HG03045 (cell line): ENCODE data around the gene OR5L1.

Experiments used
- ATAC-seq: cut with Tn5 transposase; IDR thresholded peaks from one replicate; pipeline ENCODE4 v1.9.1; 2021; ENCODE audit warnings: mild to moderate bottlenecking, moderate library complexity; ENCODE audit not compliant: unreplicated experiment

The OR5L1 gene

DNA sequence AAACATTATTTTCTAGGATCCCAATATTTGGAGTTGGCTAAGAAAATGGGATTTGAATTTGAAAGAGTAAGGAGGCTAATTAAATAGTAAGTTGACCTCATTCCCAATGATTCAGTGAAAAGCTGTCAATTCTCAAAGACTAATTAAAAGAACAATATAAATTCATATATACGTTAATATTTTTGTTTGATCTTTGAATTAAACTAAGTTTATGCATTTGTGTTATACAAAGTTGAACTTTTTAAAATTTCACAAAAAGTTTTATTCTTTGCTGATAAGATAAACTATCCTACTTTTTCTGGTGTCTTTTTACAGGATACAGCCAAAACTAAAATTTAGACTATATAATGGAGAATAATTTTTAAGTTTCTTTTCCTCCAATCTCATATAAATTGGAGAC, at the start of gene OR5L1:
TSS of gene OR5L1 (plus strand) at position 301 of the 400 bp plus-strand sequence. CDS start 100 bp downstream, outside the sequence.
- ATAC-seq, result no peak

DNA sequence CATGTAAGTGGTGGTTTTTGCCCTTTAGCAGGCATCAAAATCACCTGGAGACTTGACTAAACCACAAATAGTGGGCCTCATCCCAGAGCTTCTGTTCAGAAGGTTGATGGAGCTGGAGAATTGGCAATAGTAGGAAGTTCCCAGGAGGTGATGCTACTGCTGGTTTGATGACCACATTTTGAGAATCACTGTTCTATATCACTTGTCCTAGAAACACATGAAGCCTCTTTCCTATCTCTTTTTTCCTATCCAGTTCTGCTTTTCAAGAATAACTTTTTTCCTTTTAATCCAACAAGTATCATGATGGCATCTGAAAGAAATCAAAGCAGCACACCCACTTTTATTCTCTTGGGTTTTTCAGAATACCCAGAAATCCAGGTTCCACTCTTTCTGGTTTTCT, 38.0 kb upstream of the OR5L1 start, which contains the start of gene OR5D13:
TSS of gene OR5D13 (plus strand) at position 301 of the 400 bp plus-strand sequence. CDS start at position 301, 0 bp downstream.
- ATAC-seq, result no peak

DNA sequence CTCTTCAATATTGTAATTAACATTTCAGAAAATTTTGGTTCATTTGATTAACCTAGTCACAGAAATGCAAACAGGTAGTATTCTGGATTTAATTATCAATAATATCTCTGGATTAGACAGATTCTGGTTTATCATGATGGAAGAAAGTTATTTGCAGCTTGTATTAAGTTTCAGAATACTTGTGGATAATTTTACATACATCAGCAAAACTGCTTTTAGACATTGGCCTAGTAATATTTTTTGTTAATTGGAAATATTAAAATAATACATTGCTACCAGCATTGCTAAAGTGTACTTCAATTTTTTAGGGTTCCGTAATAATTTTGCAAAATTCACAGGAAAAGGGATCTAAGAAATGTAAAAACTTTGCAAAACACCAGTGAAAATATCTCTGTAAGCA, 19.6 kb upstream of the OR5L1 start:
- no peak for ATAC-seq

DNA sequence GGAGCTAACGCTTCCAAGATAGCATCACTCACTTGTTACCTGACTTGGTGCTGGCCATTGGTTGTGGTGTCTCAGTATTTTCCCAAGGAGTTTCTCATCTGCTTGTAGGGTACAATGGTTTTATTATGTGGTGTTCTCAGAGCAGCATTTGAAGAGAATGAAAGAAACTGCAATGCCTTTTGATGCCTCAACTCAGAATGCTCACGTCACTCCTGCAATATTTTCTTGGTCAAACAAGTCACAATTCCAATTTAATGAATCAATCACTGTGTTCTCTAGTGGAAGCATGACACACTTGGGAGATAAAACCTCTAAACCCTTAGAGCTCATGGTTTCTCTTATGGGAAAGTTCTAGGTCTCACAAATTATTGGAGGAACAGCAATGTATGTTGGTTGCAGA, 17.8 kb upstream of the OR5L1 start:
- ATAC-seq, result no peak

DNA sequence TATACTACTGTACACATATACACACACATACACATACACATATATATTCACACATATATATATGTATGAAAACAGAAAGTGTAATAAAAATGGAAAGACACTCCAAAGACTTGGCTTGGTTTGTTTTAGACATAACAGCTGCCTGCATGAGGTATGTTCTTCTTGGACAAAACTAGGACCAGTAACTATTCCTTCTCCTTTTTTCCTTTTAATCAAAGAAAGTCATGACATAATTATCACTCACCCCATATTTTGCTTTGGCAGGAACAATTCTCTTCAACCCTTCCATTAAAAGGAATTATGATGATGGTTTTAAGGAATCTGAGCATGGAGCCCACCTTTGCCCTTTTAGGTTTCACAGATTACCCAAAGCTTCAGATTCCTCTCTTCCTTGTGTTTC, 15.9 kb upstream of the OR5L1 start, which contains the start of gene OR5D14:
TSS of gene OR5D14 (plus strand) at position 301 of the 400 bp plus-strand sequence. CDS start at position 301, 0 bp downstream.
- ATAC-seq, result no peak

DNA sequence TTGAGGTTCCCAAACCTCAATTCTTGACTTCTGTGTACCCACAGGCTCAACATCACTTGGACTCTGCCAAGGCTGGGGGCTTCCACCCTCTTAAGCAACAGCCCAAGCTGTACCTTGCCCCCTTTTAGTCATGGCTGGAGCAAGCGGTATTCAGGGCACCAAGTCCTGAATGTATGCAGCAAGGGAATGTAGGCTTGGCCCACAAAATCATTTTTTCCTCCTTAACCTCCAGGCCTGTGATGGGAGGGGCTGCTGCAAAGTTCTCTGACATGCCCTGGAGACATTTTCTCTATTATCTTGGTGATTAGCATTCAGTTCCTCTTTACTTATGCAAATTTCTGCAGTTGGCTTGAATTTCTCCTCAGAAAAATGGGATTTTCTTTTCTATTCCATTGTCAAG, 4.9 kb upstream of the OR5L1 start:
- ATAC-seq, result no peak

DNA sequence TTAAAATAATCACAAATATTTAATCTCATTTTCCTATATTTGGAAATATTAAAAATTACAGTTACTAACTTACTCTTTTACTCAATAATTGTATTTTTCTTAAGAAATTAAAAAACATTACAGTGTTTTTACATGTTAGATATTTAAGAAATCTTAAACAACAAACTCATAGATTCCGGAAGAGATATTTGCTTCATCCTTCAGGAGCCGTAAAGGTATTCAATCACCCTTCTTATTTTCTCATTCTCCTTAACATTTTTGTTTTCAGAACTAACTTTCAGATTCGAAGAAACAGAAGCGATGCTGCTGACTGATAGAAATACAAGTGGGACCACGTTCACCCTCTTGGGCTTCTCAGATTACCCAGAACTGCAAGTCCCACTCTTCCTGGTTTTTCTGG, 8.2 kb downstream of the OR5L1 start, which contains the start of gene OR5D18:
TSS of gene OR5D18 (plus strand) at position 301 of the 400 bp plus-strand sequence. CDS start at position 301, 0 bp downstream.
- ATAC-seq, result no peak

DNA sequence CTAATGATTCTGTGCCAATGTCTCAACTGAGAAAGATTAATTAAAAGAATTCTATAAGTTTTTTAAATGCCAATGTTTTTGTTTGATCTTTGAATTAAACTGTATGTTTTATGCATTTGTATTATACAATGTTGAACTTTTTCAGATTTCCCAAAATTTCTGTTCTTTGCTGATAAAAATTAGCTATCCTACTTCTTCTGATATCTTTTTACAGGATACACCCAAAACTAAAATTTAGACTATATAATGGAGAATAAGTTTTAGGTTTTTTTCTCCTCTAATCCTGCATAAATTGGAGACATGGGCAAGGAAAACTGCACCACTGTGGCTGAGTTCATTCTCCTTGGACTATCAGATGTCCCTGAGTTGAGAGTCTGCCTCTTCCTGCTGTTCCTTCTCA, 15.8 kb downstream of the OR5L1 start, which contains the start of gene OR5L2:
TSS of gene OR5L2 (plus strand) at position 301 of the 400 bp plus-strand sequence. CDS start at position 301, 0 bp downstream.
- ATAC-seq, result no peak

DNA sequence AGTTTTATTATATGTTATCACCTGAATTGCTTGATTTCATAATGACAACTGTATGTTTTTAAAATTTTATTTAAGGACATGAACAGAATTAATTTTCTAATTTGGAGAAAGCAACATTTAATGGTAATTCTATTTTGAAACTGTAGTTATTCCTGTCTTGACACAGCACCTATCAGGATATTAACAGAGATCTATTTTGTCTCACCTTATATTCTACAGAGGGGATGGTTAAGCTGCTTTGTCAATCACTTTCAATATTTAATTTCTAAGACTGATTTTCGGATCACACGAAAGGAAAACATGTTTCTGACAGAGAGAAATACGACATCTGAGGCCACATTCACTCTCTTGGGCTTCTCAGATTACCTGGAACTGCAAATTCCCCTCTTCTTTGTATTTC, 27.3 kb downstream of the OR5L1 start, which contains the start of gene OR5D16:
TSS of gene OR5D16 (plus strand) at position 301 of the 400 bp plus-strand sequence. CDS start at position 301, 0 bp downstream.
- ATAC-seq, result no peak

DNA sequence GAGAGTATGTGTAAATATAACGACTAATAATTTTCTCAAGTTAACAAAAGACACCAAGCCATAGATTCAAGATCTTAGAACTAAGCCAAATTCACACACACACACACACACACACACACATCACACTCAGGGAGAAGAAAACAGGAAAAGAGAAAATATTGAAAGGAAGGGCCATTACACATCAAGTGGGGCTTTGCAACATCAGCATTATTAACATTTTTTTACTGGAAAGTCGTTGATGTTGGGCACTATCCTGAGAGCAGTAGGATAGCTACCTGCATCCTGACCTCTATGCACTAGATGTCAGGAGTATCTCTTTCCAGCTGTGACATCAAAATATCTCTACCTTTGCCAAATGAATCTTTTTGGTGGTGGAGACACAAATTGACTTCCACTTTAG, 36.3 kb downstream of the OR5L1 start:
- no peak for ATAC-seq

DNA sequence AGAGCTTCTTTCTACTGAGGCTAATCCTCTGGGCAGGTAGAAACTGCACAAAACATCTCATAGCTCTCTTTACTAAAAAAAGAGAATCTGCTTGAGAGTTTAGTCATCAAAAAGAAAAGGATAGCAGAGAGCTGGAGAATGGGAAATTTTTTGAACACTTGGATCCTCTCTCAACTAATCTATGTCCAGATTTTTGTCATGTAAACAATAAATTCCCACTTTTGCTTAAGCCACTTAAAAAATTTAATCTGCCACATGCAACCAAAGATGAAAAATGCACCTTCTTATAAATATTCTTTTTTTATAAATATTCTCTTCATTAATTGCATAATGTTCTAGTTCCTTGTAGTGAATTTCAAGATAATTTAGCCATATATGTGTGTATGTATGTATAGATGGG, 37.9 kb downstream of the OR5L1 start:
- ATAC-seq, result no peak

DNA sequence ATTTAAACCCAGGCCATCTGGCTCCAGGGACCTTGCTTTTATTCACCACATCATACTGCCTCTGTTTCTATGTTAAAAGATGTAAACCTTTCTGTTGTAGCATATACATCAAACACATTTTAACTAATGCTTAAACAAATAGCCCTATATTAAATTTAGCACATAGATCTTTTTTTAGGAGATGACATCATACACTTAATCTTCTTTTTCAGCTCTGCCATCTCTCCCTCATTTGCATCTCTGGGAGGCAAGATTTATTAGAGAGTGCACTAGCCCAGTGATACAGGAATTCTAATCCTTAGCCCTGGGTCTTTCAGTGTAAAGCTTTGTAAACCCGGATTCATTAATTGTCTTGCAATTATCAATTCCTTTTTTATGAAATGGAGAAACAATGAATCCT, 41.0 kb downstream of the OR5L1 start:
- no peak for ATAC-seq

DNA sequence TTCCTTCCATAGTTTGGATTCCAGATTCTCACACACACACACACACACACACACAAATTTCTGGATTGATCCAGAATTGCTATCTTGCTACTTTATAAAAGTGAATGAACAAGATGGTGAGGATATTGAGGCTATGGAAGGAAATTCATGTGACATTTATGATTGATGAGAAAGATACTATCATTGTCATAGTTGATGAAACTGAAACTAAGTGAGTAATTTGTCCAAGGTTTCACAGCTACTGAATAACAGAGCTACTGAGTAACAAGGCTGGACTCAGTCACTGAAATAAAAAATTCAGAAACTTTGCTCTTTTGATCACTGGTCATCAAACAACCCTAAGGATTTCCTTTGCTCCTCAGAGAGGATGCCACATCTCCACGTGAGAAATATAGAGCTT, 43.5 kb downstream of the OR5L1 start:
- ATAC-seq, result no peak
